Testis (tissue), 2 donors: ENCODE results near the gene RPS6KA5.

ENCODE experiments used
- CTCF ChIP-seq, 3 experiments: fragments of 450-650 bp in 2 of 3; fragments of 200-600 bp in 1 of 3; sonication (generic) in 1 of 3; IDR thresholded peaks; one replicate each; pipeline ENCODE4 v1.5.1; 2016 to 2019; ENCODE audit warnings: antibody characterized with exemption in 3 of 3, mild to moderate bottlenecking in 2 of 3, moderate library complexity in 1 of 3
- POLR2A ChIP-seq: fragments of 450-650 bp; IDR thresholded peaks from one replicate; pipeline ENCODE4 v1.6.1; 2017; ENCODE audit warnings: antibody characterized with exemption, mild to moderate bottlenecking, moderate library complexity

GRCh38 chr14:90853116-90853515 lies 207.3 kb downstream of the RPS6KA5 start:
- TF ChIP-seq POLR2A, result no peak
- no peak for TF ChIP-seq CTCF (IDR thresholded peaks at IDR 0.05)
